ENCODE data around the gene EPRS1. TPM values are rescaled to one million over a fixed set of nuclear protein-coding genes. Genes with fewer than 3 reads are reported as not detected.

Gene EPRS1
- total RNA-seq, 2 donors from 2014 or later = 204 to 218 TPM

GRCh38 chr1:220013497-220013896, 32.8 kb downstream of the EPRS1 start:
- Mint-ChIP-seq H3K4me3 (peak overlapping the region in 1 of 2 donors; percentile 47), H3K36me3 (ENCODE audit: insufficient read depth in 2 of 2) (peaks cover 7 to 47% of the 10 kb centered on the region in 2 donors), H3K27ac (peak overlapping the region; percentile 82), H3K4me1 (ENCODE audit: low read depth) (peaks cover 21% of the 10 kb centered on the region), H3K27me3 (ENCODE audit: low read depth) (no peaks in the 10 kb centered on the region), H3K9me3 (no peaks in the 10 kb centered on the region)
- no peak for DNase-seq
- ATAC-seq (replicated peaks in 1 of 2) = no peak

- Mint-ChIP-seq H3K27me3 (ENCODE audit: low read depth) (no peaks in the 10 kb centered on the region), H3K9me3 (no peaks in the 10 kb centered on the region), H3K27ac (peak overlapping the region; percentile 90), H3K36me3 (ENCODE audit: insufficient read depth in 2 of 2) (peaks cover 7 to 54% of the 10 kb centered on the region in 2 donors), H3K4me3 (no peak overlapping the region), H3K4me1 (ENCODE audit: low read depth) (peaks cover 21% of the 10 kb centered on the region)
- no peak for DNase-seq
- no peak for ATAC-seq (replicated peaks in 1 of 2)
Observed at GRCh38 chr1:220012259-220012658, 34.0 kb downstream of the EPRS1 start.

- DNase-seq = no peak
- Mint-ChIP-seq H3K4me1 (ENCODE audit: low read depth) (peaks cover 21% of the 10 kb centered on the region), H3K4me3 (no peak overlapping the region), H3K36me3 (ENCODE audit: insufficient read depth in 2 of 2) (peaks cover 9 to 53% of the 10 kb centered on the region in 2 donors), H3K9me3 (no peaks in the 10 kb centered on the region), H3K27me3 (ENCODE audit: low read depth) (no peaks in the 10 kb centered on the region), H3K27ac (no peak overlapping the region)
- ATAC-seq (replicated peaks in 1 of 2) = no peak
Observed at GRCh38 chr1:220011620-220012019, 34.7 kb downstream of the EPRS1 start.

GRCh38 chr1:220007438-220007837, 38.9 kb downstream of the EPRS1 start:
- Mint-ChIP-seq H3K4me1 (ENCODE audit: low read depth) (peaks cover 7% of the 10 kb centered on the region), H3K36me3 (ENCODE audit: insufficient read depth in 2 of 2) (peaks cover 14 to 38% of the 10 kb centered on the region in 2 donors)

GRCh38 chr1:220005489-220005888, 40.8 kb downstream of the EPRS1 start:
- no peaks in the 10 kb centered on the region for H3K27me3 Mint-ChIP-seq (ENCODE audit: low read depth)
- H3K27ac Mint-ChIP-seq = no peak overlapping the region
- ATAC-seq (replicated peaks in 1 of 2) (no peak), DNase-seq (no peak)
- H3K4me3 Mint-ChIP-seq = no peak overlapping the region
- no peaks in the 10 kb centered on the region for H3K9me3 Mint-ChIP-seq
- peaks cover 12 to 38% of the 10 kb centered on the region in 2 donors for H3K36me3 Mint-ChIP-seq (ENCODE audit: insufficient read depth in 2 of 2)
- peaks cover 7% of the 10 kb centered on the region for H3K4me1 Mint-ChIP-seq (ENCODE audit: low read depth)

More at GRCh38 chr1:220007438-220007837, 38.9 kb downstream of the EPRS1 start:
- H3K27ac Mint-ChIP-seq = no peak overlapping the region
- H3K27me3 Mint-ChIP-seq (ENCODE audit: low read depth) = no peaks in the 10 kb centered on the region
- no peak for ATAC-seq (replicated peaks in 1 of 2)
- no peak for DNase-seq
- no peak overlapping the region for H3K4me3 Mint-ChIP-seq
- H3K9me3 Mint-ChIP-seq = no peaks in the 10 kb centered on the region

- peak overlapping the region; percentile 76 for H3K27ac Mint-ChIP-seq
- DNase-seq = no peak
- peaks cover 12 to 35% of the 10 kb centered on the region in 2 donors for H3K36me3 Mint-ChIP-seq (ENCODE audit: insufficient read depth in 2 of 2)
- H3K27me3 Mint-ChIP-seq (ENCODE audit: low read depth) = no peaks in the 10 kb centered on the region
- peak in 1 of 2 donors; percentile 66 for ATAC-seq (replicated peaks in 1 of 2)
- H3K9me3 Mint-ChIP-seq = no peaks in the 10 kb centered on the region
- H3K4me1 Mint-ChIP-seq (ENCODE audit: low read depth) = peaks cover 7% of the 10 kb centered on the region
- H3K4me3 Mint-ChIP-seq = peak overlapping the region in 1 of 2 donors; percentile 10
Observed at GRCh38 chr1:220003610-220004299, 42.5 kb downstream of the EPRS1 start.

- Mint-ChIP-seq H3K9me3 (no peaks in the 10 kb centered on the region), H3K4me1 (ENCODE audit: low read depth) (peaks cover 7% of the 10 kb centered on the region), H3K27ac (peak overlapping the region; percentile 76), H3K36me3 (ENCODE audit: insufficient read depth in 2 of 2) (peaks cover 12 to 36% of the 10 kb centered on the region in 2 donors), H3K27me3 (ENCODE audit: low read depth) (no peaks in the 10 kb centered on the region), H3K4me3 (no peak overlapping the region)
- DNase-seq (no peak), ATAC-seq (replicated peaks in 1 of 2) (no peak)
Observed at GRCh38 chr1:220003015-220003414, 43.3 kb downstream of the EPRS1 start.

GRCh38 chr1:220001095-220001501, 45.2 kb downstream of the EPRS1 start:
- Mint-ChIP-seq H3K9me3 (no peaks in the 10 kb centered on the region), H3K36me3 (ENCODE audit: insufficient read depth in 2 of 2) (peaks cover 11 to 40% of the 10 kb centered on the region in 2 donors), H3K27me3 (ENCODE audit: low read depth) (no peaks in the 10 kb centered on the region), H3K4me3 (no peak overlapping the region), H3K4me1 (ENCODE audit: low read depth) (peaks cover 7% of the 10 kb centered on the region), H3K27ac (no peak overlapping the region)
- ATAC-seq (replicated peaks in 1 of 2) (no peak), DNase-seq (no peak)

GRCh38 chr1:219999821-220000220, 46.5 kb downstream of the EPRS1 start:
- Mint-ChIP-seq H3K27ac (no peak overlapping the region), H3K36me3 (ENCODE audit: insufficient read depth in 2 of 2) (peaks cover 11 to 40% of the 10 kb centered on the region in 2 donors)

More at GRCh38 chr1:219999821-220000220, 46.5 kb downstream of the EPRS1 start:
- Mint-ChIP-seq H3K4me1 (ENCODE audit: low read depth) (peaks cover 7% of the 10 kb centered on the region), H3K27me3 (ENCODE audit: low read depth) (no peaks in the 10 kb centered on the region), H3K9me3 (no peaks in the 10 kb centered on the region), H3K4me3 (no peak overlapping the region)
- DNase-seq (no peak), ATAC-seq (replicated peaks in 1 of 2) (no peak)

Other genes with a start within 250 kb of the EPRS1 start
- gene SLC30A10, start 117.9 kb downstream of the EPRS1 start, total RNA-seq = not detected
- gene BPNT1, start 43.3 kb upstream of the EPRS1 start, total RNA-seq = 10 to 100 TPM; 28.7 to 34.2 TPM
- gene IARS2, start 47.6 kb upstream of the EPRS1 start, total RNA-seq = 10 to 100 TPM; 49.5 to 52.1 TPM
- gene RAB3GAP2, start 225.9 kb upstream of the EPRS1 start, total RNA-seq = 10 to 100 TPM; 62.9 to 66.0 TPM